Peyer's patch (tissue), 4 donors: ENCODE results near the gene NLGN1.

ENCODE experiments used
- CTCF ChIP-seq, 6 experiments: fragments of 450-650 bp in 4 of 6; fragments of 200-600 bp in 2 of 6; sonication (generic) in 1 of 6; IDR thresholded peaks; one replicate each; pipeline ENCODE4 v1.5.1; 2017 to 2019; ENCODE audit warnings: antibody characterized with exemption in 6 of 6, mild to moderate bottlenecking in 3 of 6, moderate library complexity in 1 of 6
- POLR2A ChIP-seq, 2 donors: fragments of 450-650 bp; IDR thresholded peaks; one replicate each; pipeline ENCODE4 v1.5.1; 2017; ENCODE audit warnings: antibody characterized with exemption in 2 of 2, mild to moderate bottlenecking in 2 of 2, moderate library complexity in 2 of 2

GRCh38 chr3:174198199-174198598 is 800.7 kb downstream of the NLGN1 start:
- TF ChIP-seq CTCF (IDR thresholded peaks at IDR 0.05) (no peak), POLR2A (IDR thresholded peaks at IDR 0.05) (no peak)
